Activated naive CD4-positive, alpha-beta T cell treated with anti-CD3 and anti-CD28 coated beads, Interleukin-2, amount 50 U/mL, for 24 hours (primary cell): ENCODE results near the gene LIPA.

Experiments
- H3K27ac Mint-ChIP-seq: one replicate; pipeline ENCODE4 v1.8.0; 2021; ENCODE audit warnings: mild to moderate bottlenecking, mixed read lengths
- H3K27me3 Mint-ChIP-seq: one replicate; pipeline ENCODE4 v1.8.0; 2021; ENCODE audit warnings: mixed read lengths
- H3K36me3 Mint-ChIP-seq: one replicate; pipeline ENCODE4 v1.8.0; 2021; ENCODE audit warnings: mixed read lengths
- H3K4me1 Mint-ChIP-seq: one replicate; pipeline ENCODE4 v1.8.0; 2021; ENCODE audit warnings: mixed read lengths
- H3K4me3 Mint-ChIP-seq: one replicate; pipeline ENCODE4 v1.8.0; 2021; ENCODE audit warnings: mild to moderate bottlenecking, mixed read lengths
- H3K9me3 Mint-ChIP-seq: one replicate; pipeline ENCODE4 v1.8.0; 2021; ENCODE audit warnings: mixed read lengths

LIPA gene

GRCh38 chr10:89236226-89236797 lies 15.3 kb downstream of the LIPA start:
- no peaks in the 10 kb centered on the region for H3K9me3 Mint-ChIP-seq
- no peak overlapping the region for H3K27ac Mint-ChIP-seq
- peaks cover 6% of the 10 kb centered on the region for H3K36me3 Mint-ChIP-seq
- H3K27me3 Mint-ChIP-seq: no peaks in the 10 kb centered on the region
- H3K4me3 Mint-ChIP-seq: no peak overlapping the region
- no peaks in the 10 kb centered on the region for H3K4me1 Mint-ChIP-seq

- no peaks in the 10 kb centered on the region for H3K9me3 Mint-ChIP-seq
- no peaks in the 10 kb centered on the region for H3K27me3 Mint-ChIP-seq
- H3K4me3 Mint-ChIP-seq: no peak overlapping the region
- H3K27ac Mint-ChIP-seq: no peak overlapping the region
- H3K36me3 Mint-ChIP-seq: peaks cover 6% of the 10 kb centered on the region
- H3K4me1 Mint-ChIP-seq: no peaks in the 10 kb centered on the region
These were observed 16.3 kb downstream of the LIPA start for GRCh38 chr10:89235073-89235798.

- no peaks in the 10 kb centered on the region for H3K4me1 Mint-ChIP-seq
- H3K9me3 Mint-ChIP-seq: no peaks in the 10 kb centered on the region
- no peaks in the 10 kb centered on the region for H3K27me3 Mint-ChIP-seq
- H3K36me3 Mint-ChIP-seq: peaks cover 6% of the 10 kb centered on the region
- no peak overlapping the region for H3K4me3 Mint-ChIP-seq
- H3K27ac Mint-ChIP-seq: no peak overlapping the region
These were observed 18.5 kb downstream of the LIPA start for GRCh38 chr10:89233033-89233432.

- Mint-ChIP-seq H3K36me3 (peaks cover 5% of the 10 kb centered on the region), H3K27ac (no peak overlapping the region), H3K27me3 (no peaks in the 10 kb centered on the region), H3K4me1 (peaks cover 15% of the 10 kb centered on the region), H3K9me3 (no peaks in the 10 kb centered on the region), H3K4me3 (no peak overlapping the region)
These were observed 22.6 kb downstream of the LIPA start for GRCh38 chr10:89228962-89229361.

- Mint-ChIP-seq H3K4me3 (no peak overlapping the region), H3K9me3 (no peaks in the 10 kb centered on the region), H3K4me1 (peaks cover 15% of the 10 kb centered on the region), H3K27me3 (no peaks in the 10 kb centered on the region), H3K36me3 (peaks cover 5% of the 10 kb centered on the region), H3K27ac (no peak overlapping the region)
These were observed 23.4 kb downstream of the LIPA start for GRCh38 chr10:89228146-89228545.

- Mint-ChIP-seq H3K4me3 (no peak overlapping the region), H3K4me1 (peaks cover 15% of the 10 kb centered on the region), H3K36me3 (peaks cover 5% of the 10 kb centered on the region), H3K27ac (no peak overlapping the region), H3K9me3 (no peaks in the 10 kb centered on the region), H3K27me3 (no peaks in the 10 kb centered on the region)
These were observed 24.7 kb downstream of the LIPA start for GRCh38 chr10:89226891-89227290.

GRCh38 chr10:89224739-89225443 lies 26.7 kb downstream of the LIPA start:
- Mint-ChIP-seq H3K27ac (peak overlapping the region; percentile 30), H3K4me1 (peaks cover 15% of the 10 kb centered on the region), H3K36me3 (peaks cover 5% of the 10 kb centered on the region)

GRCh38 chr10:89221919-89222318 lies 29.7 kb downstream of the LIPA start:
- H3K27ac Mint-ChIP-seq: peak overlapping the region; percentile 63
- H3K27me3 Mint-ChIP-seq: no peaks in the 10 kb centered on the region
- H3K4me1 Mint-ChIP-seq: peaks cover 24% of the 10 kb centered on the region
- no peaks in the 10 kb centered on the region for H3K9me3 Mint-ChIP-seq
- H3K4me3 Mint-ChIP-seq: no peak overlapping the region
- no peaks in the 10 kb centered on the region for H3K36me3 Mint-ChIP-seq

More at GRCh38 chr10:89224739-89225443, 26.7 kb downstream of the LIPA start:
- H3K4me3 Mint-ChIP-seq: peak overlapping the region; percentile 54
- H3K27me3 Mint-ChIP-seq: no peaks in the 10 kb centered on the region
- H3K9me3 Mint-ChIP-seq: no peaks in the 10 kb centered on the region

GRCh38 chr10:89219513-89220218 lies 31.9 kb downstream of the LIPA start:
- H3K4me1 Mint-ChIP-seq: peaks cover 12% of the 10 kb centered on the region
- no peaks in the 10 kb centered on the region for H3K27me3 Mint-ChIP-seq
- H3K36me3 Mint-ChIP-seq: no peaks in the 10 kb centered on the region
- H3K4me3 Mint-ChIP-seq: no peak overlapping the region
- H3K27ac Mint-ChIP-seq: peak overlapping the region; percentile 76
- H3K9me3 Mint-ChIP-seq: no peaks in the 10 kb centered on the region

GRCh38 chr10:89217057-89217990 lies 34.3 kb downstream of the LIPA start:
- Mint-ChIP-seq H3K27ac (no peak overlapping the region), H3K36me3 (no peaks in the 10 kb centered on the region), H3K9me3 (no peaks in the 10 kb centered on the region), H3K4me3 (no peak overlapping the region), H3K27me3 (no peaks in the 10 kb centered on the region), H3K4me1 (peaks cover 10% of the 10 kb centered on the region)

GRCh38 chr10:89216056-89216455 lies 35.5 kb downstream of the LIPA start:
- H3K27me3 Mint-ChIP-seq: peaks cover 2% of the 10 kb centered on the region
- H3K4me3 Mint-ChIP-seq: no peak overlapping the region
- H3K9me3 Mint-ChIP-seq: no peaks in the 10 kb centered on the region
- H3K4me1 Mint-ChIP-seq: peaks cover 10% of the 10 kb centered on the region
- no peaks in the 10 kb centered on the region for H3K36me3 Mint-ChIP-seq
- no peak overlapping the region for H3K27ac Mint-ChIP-seq

- no peak overlapping the region for H3K4me3 Mint-ChIP-seq
- H3K27ac Mint-ChIP-seq: no peak overlapping the region
These were observed 36.1 kb downstream of the LIPA start for GRCh38 chr10:89215511-89215910.

GRCh38 chr10:89214566-89215165 lies 36.9 kb downstream of the LIPA start:
- no peak overlapping the region for H3K4me3 Mint-ChIP-seq

More at GRCh38 chr10:89215511-89215910, 36.1 kb downstream of the LIPA start:
- Mint-ChIP-seq H3K36me3 (no peaks in the 10 kb centered on the region), H3K27me3 (peaks cover 6% of the 10 kb centered on the region), H3K4me1 (peaks cover 10% of the 10 kb centered on the region), H3K9me3 (no peaks in the 10 kb centered on the region)

GRCh38 chr10:89213191-89213808 lies 38.3 kb downstream of the LIPA start:
- no peak overlapping the region for H3K27ac Mint-ChIP-seq
- H3K36me3 Mint-ChIP-seq: no peaks in the 10 kb centered on the region
- H3K4me3 Mint-ChIP-seq: no peak overlapping the region
- H3K27me3 Mint-ChIP-seq: peaks cover 18% of the 10 kb centered on the region
- peaks cover 10% of the 10 kb centered on the region for H3K4me1 Mint-ChIP-seq
- H3K9me3 Mint-ChIP-seq: no peaks in the 10 kb centered on the region

More at GRCh38 chr10:89214566-89215165, 36.9 kb downstream of the LIPA start:
- Mint-ChIP-seq H3K36me3 (no peaks in the 10 kb centered on the region), H3K27ac (no peak overlapping the region), H3K27me3 (peaks cover 10% of the 10 kb centered on the region), H3K4me1 (peaks cover 10% of the 10 kb centered on the region), H3K9me3 (no peaks in the 10 kb centered on the region)
